Mesendoderm (in vitro differentiated cells): ENCODE results near the gene CDH24.

ENCODE experiments used
- DNase-seq: peaks from one replicate; pipeline ENCODE4 v3.0.0; 2013
- H2AK5ac ChIP-seq: 2 replicates; pipeline ENCODE4 v1.6.1; 2013; ENCODE audit warnings: low read length, inconsistent platforms
- H2BK120ac ChIP-seq: 2 replicates; pipeline ENCODE4 v1.6.1; 2013; ENCODE audit warnings: low read depth, mild to moderate bottlenecking, low read length, moderate library complexity, mixed read lengths
- H2BK15ac ChIP-seq: replicated peaks from 2 replicates; pipeline ENCODE4 v1.6.1; 2013; ENCODE audit warnings: low read depth, mild to moderate bottlenecking, moderate library complexity
- H2BK5ac ChIP-seq: 2 replicates; pipeline ENCODE4 v1.6.1; 2013; ENCODE audit warnings: low read length, inconsistent platforms
- H3K18ac ChIP-seq: 2 replicates; pipeline ENCODE4 v1.6.1; 2013; ENCODE audit warnings: mild to moderate bottlenecking, low read length, mixed read lengths
- H3K23ac ChIP-seq: one replicate; pipeline ENCODE4 v1.6.1; 2013; ENCODE audit warnings: low read length
- H3K27ac ChIP-seq: 2 replicates; pipeline ENCODE4 v1.5.1; 2013; ENCODE audit warnings: low read depth, mild to moderate bottlenecking, inconsistent platforms, low read length, moderate library complexity
- H3K27me3 ChIP-seq: 2 replicates; pipeline ENCODE4 v1.6.1; 2013; ENCODE audit warnings: low read length, control low read depth, mild to moderate bottlenecking, inconsistent platforms; ENCODE audit not compliant: insufficient read depth, poor library complexity
- H3K36me3 ChIP-seq: 2 replicates; pipeline ENCODE4 v1.6.1; 2013; ENCODE audit warnings: low read length, inconsistent platforms; ENCODE audit not compliant: control insufficient read depth, insufficient read depth
- H3K4ac ChIP-seq: one replicate; pipeline ENCODE4 v1.6.1; 2013; ENCODE audit warnings: low read depth, mild to moderate bottlenecking, low read length, moderate library complexity
- H3K4me1 ChIP-seq: 2 replicates; pipeline ENCODE4 v1.6.1; 2013; ENCODE audit warnings: low read depth, low read length, inconsistent platforms; ENCODE audit not compliant: control insufficient read depth
- H3K4me2 ChIP-seq: 2 replicates; pipeline ENCODE4 v1.6.1; 2013; ENCODE audit warnings: low read length
- H3K4me3 ChIP-seq: 2 replicates; pipeline ENCODE4 v1.5.1; 2013; ENCODE audit warnings: mild to moderate bottlenecking, low read length
- H3K56ac ChIP-seq: one replicate; pipeline ENCODE4 v1.6.1; 2013; ENCODE audit warnings: low read length
- H3K79me1 ChIP-seq: 2 replicates; pipeline ENCODE4 v1.6.1; 2013; ENCODE audit warnings: low read length, inconsistent platforms
- H3K79me2 ChIP-seq: 2 replicates; pipeline ENCODE4 v1.6.1; 2013; ENCODE audit warnings: mild to moderate bottlenecking, low read length; ENCODE audit not compliant: control insufficient read depth, insufficient read depth
- H3K9ac ChIP-seq: 2 replicates; pipeline ENCODE4 v1.6.1; 2013; ENCODE audit warnings: low read length, inconsistent platforms
- H4K5ac ChIP-seq: one replicate; pipeline ENCODE4 v1.6.1; 2013; ENCODE audit warnings: low read length
- H4K8ac ChIP-seq: one replicate; pipeline ENCODE4 v1.6.1; 2013; ENCODE audit warnings: low read depth, mild to moderate bottlenecking, control low read depth, low read length, moderate library complexity
- WGBS: extraction: QIAGEN DNeasy Blood & Tissue Kit; methylation state at CpG from one replicate; pipeline ENCODE4 v1.1.7; 2013; ENCODE audit warnings: low lambda C conversion rate, missing lambda C conversion rate; ENCODE audit not compliant: insufficient coverage; ENCODE audit errors: extremely low coverage; 5-methylcytosine and 5-hydroxymethylcytosine counted together

CDH24 gene

GRCh38 chr14:23085458-23085857 is 28.1 kb upstream of the CDH24 start:
- Histone ChIP-seq H3K27ac (no peak overlapping the region), H3K4me3 (no peak overlapping the region), H3K4me2 (no peak overlapping the region), H3K36me3 (peaks cover 14% of the 10 kb centered on the region), H3K79me1 (peaks cover 3% of the 10 kb centered on the region), H3K4me1 (no peaks in the 10 kb centered on the region), H3K23ac (no peak overlapping the region), H3K18ac (no peak overlapping the region), H2BK5ac (no peak overlapping the region), H3K4ac (no peak overlapping the region), H2BK15ac (no peak overlapping the region), H3K79me2 (peaks cover 4% of the 10 kb centered on the region), H3K27me3 (no peaks in the 10 kb centered on the region), H4K5ac (no peak overlapping the region), H4K8ac (no peak overlapping the region), H3K56ac (no peak overlapping the region), H2AK5ac (no peak overlapping the region), H2BK120ac (no peak overlapping the region), H3K9ac (no peak overlapping the region)
- WGBS = no CpG with 5 or more reads among the region's 3 CpGs
- DNase-seq = no peak

- Histone ChIP-seq H3K56ac (no peak overlapping the region), H2BK5ac (no peak overlapping the region), H3K18ac (no peak overlapping the region), H3K4me1 (peaks cover 7% of the 10 kb centered on the region), H3K4me2 (no peak overlapping the region), H3K4ac (no peak overlapping the region), H2BK120ac (no peak overlapping the region), H4K8ac (no peak overlapping the region), H2BK15ac (no peak overlapping the region), H3K9ac (no peak overlapping the region), H3K79me2 (no peaks in the 10 kb centered on the region), H4K5ac (no peak overlapping the region), H3K4me3 (no peak overlapping the region), H3K79me1 (no peaks in the 10 kb centered on the region), H3K23ac (no peak overlapping the region), H3K36me3 (peaks cover 19% of the 10 kb centered on the region), H2AK5ac (no peak overlapping the region), H3K27ac (no peak overlapping the region), H3K27me3 (no peaks in the 10 kb centered on the region)
- no CpG with 5 or more reads among the region's 1 CpG for WGBS
- DNase-seq = no peak
Measured at GRCh38 chr14:23080474-23080873, 23.2 kb upstream of the CDH24 start.

- H3K4ac ChIP-seq = no peak overlapping the region
- no peak overlapping the region for H2BK120ac ChIP-seq
- no peak overlapping the region for H2BK15ac ChIP-seq
- H3K18ac ChIP-seq = no peak overlapping the region
- no peak overlapping the region for H3K4me3 ChIP-seq
- no peak overlapping the region for H3K56ac ChIP-seq
- no peak overlapping the region for H4K5ac ChIP-seq
- no peak for DNase-seq
- H3K79me2 ChIP-seq = peaks cover 3% of the 10 kb centered on the region
- H2BK5ac ChIP-seq = no peak overlapping the region
- no peak overlapping the region for H2AK5ac ChIP-seq
- H3K27ac ChIP-seq = no peak overlapping the region
- peaks cover 2% of the 10 kb centered on the region for H3K79me1 ChIP-seq
- H3K36me3 ChIP-seq = peaks cover 21% of the 10 kb centered on the region
- H3K4me1 ChIP-seq = peaks cover 7% of the 10 kb centered on the region
- no peak overlapping the region for H3K23ac ChIP-seq
- H3K9ac ChIP-seq = no peak overlapping the region
- H3K4me2 ChIP-seq = no peak overlapping the region
- WGBS = no CpG with 5 or more reads among the region's 2 CpGs
- H4K8ac ChIP-seq = no peak overlapping the region
- no peaks in the 10 kb centered on the region for H3K27me3 ChIP-seq
Measured at GRCh38 chr14:23079716-23080115, 22.4 kb upstream of the CDH24 start.

GRCh38 chr14:23078692-23079116 is 21.4 kb upstream of the CDH24 start:
- H3K4me2 ChIP-seq = no peak overlapping the region
- no peak overlapping the region for H3K4ac ChIP-seq
- no peak overlapping the region for H3K18ac ChIP-seq
- peaks cover 3% of the 10 kb centered on the region for H3K79me2 ChIP-seq
- no peak overlapping the region for H2BK120ac ChIP-seq
- no peak overlapping the region for H3K27ac ChIP-seq
- H4K8ac ChIP-seq = no peak overlapping the region
- no peak overlapping the region for H3K56ac ChIP-seq
- H3K4me3 ChIP-seq = no peak overlapping the region
- peaks cover 2% of the 10 kb centered on the region for H3K79me1 ChIP-seq
- peak overlapping the region; percentile 28 for H3K9ac ChIP-seq
- no CpG with 5 or more reads among the region's 2 CpGs for WGBS
- peaks cover 7% of the 10 kb centered on the region for H3K4me1 ChIP-seq
- no peak overlapping the region for H2AK5ac ChIP-seq
- no peak overlapping the region for H4K5ac ChIP-seq
- no peak overlapping the region for H3K23ac ChIP-seq
- H2BK5ac ChIP-seq = no peak overlapping the region
- peak; percentile 68 for DNase-seq
- H3K36me3 ChIP-seq = peaks cover 21% of the 10 kb centered on the region
- no peak overlapping the region for H2BK15ac ChIP-seq
- no peaks in the 10 kb centered on the region for H3K27me3 ChIP-seq

GRCh38 chr14:23077962-23078361 is 20.6 kb upstream of the CDH24 start:
- H3K56ac ChIP-seq = no peak overlapping the region
- WGBS = no CpG with 5 or more reads among the region's 5 CpGs
- DNase-seq = no peak

GRCh38 chr14:23076785-23077408 is 19.6 kb upstream of the CDH24 start:
- H3K36me3 ChIP-seq = peaks cover 26% of the 10 kb centered on the region
- peaks cover 6% of the 10 kb centered on the region for H3K79me1 ChIP-seq
- H3K4me2 ChIP-seq = no peak overlapping the region
- no peak overlapping the region for H2BK15ac ChIP-seq
- peak overlapping the region; percentile 26 for H3K9ac ChIP-seq
- peak; percentile 53 for DNase-seq
- H4K8ac ChIP-seq = no peak overlapping the region
- H3K56ac ChIP-seq = no peak overlapping the region
- no peak overlapping the region for H4K5ac ChIP-seq
- peak overlapping the region; percentile 76 for H3K18ac ChIP-seq
- no peak overlapping the region for H3K4ac ChIP-seq
- peaks cover 17% of the 10 kb centered on the region for H3K4me1 ChIP-seq
- no peak overlapping the region for H2BK5ac ChIP-seq
- H2BK120ac ChIP-seq = no peak overlapping the region
- peaks cover 3% of the 10 kb centered on the region for H3K79me2 ChIP-seq
- no peak overlapping the region for H3K4me3 ChIP-seq
- H3K27me3 ChIP-seq = no peaks in the 10 kb centered on the region
- peak overlapping the region; percentile 77 for H3K27ac ChIP-seq
- no CpG with 5 or more reads among the region's 5 CpGs for WGBS
- H3K23ac ChIP-seq = no peak overlapping the region
- H2AK5ac ChIP-seq = no peak overlapping the region

More at GRCh38 chr14:23077962-23078361, 20.6 kb upstream of the CDH24 start:
- H2BK5ac ChIP-seq = no peak overlapping the region
- peak overlapping the region; percentile 10 for H3K27ac ChIP-seq
- no peak overlapping the region for H4K5ac ChIP-seq
- H3K27me3 ChIP-seq = no peaks in the 10 kb centered on the region
- H3K79me1 ChIP-seq = peaks cover 3% of the 10 kb centered on the region
- no peak overlapping the region for H3K9ac ChIP-seq
- H3K18ac ChIP-seq = peak overlapping the region; percentile 60
- H3K4me2 ChIP-seq = no peak overlapping the region
- peak overlapping the region; percentile 8 for H2BK120ac ChIP-seq
- H3K4me1 ChIP-seq = peaks cover 8% of the 10 kb centered on the region
- H3K23ac ChIP-seq = no peak overlapping the region
- H2BK15ac ChIP-seq = no peak overlapping the region
- H3K4ac ChIP-seq = no peak overlapping the region
- peaks cover 21% of the 10 kb centered on the region for H3K36me3 ChIP-seq
- H4K8ac ChIP-seq = no peak overlapping the region
- no peak overlapping the region for H2AK5ac ChIP-seq
- peaks cover 3% of the 10 kb centered on the region for H3K79me2 ChIP-seq
- H3K4me3 ChIP-seq = no peak overlapping the region
